GM20431 (cell line): Measurements from ENCODE around the gene LETM1.

ENCODE experiments used
- in situ Hi-C: fragments of 300-500 bp; cut with MseI, MboI; formaldehyde crosslinking; loops from one replicate; pipeline ENCODE4 v1.15.0; 2020; ENCODE audit warnings: low sequenced_read_pairs; ENCODE audit not compliant: unreplicated experiment

Gene LETM1

DNA sequence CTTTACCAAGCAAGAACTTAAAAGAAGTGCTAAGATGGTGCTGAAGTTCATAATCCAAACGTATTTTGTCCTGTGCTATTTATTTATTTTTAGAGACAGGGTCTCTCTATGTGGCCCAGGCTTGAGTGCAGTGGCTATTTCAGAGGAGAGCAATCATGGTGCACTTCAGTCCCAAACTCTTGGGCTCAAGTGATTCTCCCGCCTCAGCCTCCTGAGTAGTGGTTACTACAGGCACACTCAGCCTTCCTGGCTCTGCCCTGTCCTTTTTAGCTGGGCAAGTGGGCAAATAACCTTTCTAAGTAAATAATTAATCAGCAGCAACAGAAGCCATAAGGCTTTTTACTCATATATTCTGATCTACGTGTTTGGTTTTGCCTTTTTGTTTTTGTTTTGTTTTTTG lies 17.8 kb upstream of the LETM1 start:
- in situ Hi-C loops: no loop called here

DNA sequence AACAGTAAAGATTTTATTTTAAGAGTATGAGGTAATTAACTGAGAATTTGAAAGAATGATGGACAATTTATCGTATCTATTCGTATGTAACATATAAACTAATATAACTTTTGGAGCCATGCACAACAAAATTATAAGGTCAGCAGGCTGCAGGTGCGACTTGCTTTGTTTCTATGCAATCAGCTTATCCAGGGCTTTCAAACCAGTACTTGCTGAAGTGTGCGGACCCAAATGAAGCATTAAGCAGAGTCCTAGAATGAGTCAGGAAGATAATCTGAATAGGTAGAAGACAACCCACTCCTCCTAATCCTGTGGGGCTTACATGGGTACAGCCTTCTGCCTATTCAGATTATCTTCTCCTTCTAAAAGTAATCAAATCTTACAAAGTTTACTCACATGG lies 17.3 kb upstream of the LETM1 start:
- in situ Hi-C loops: no loop called here

DNA sequence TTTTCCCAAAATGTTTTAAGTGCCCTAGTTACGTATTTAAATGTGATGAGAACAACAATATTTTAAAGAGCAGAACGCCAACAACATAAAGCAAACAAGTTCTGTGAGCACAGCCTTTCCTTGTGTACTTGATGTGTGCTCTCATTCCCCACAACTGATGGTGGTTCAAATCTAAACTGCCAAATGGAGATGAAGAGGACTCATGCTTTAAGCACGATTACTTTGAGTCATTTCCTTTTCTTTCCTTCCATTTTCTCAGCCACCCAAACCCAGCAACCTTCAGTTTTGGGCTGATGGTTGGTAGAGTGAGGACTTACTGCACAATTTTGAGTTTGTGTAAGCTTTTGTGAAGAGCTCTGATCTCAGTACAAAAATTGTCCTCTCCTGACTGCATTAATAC lies 16.9 kb upstream of the LETM1 start:
- in situ Hi-C loops: no loop called here

DNA sequence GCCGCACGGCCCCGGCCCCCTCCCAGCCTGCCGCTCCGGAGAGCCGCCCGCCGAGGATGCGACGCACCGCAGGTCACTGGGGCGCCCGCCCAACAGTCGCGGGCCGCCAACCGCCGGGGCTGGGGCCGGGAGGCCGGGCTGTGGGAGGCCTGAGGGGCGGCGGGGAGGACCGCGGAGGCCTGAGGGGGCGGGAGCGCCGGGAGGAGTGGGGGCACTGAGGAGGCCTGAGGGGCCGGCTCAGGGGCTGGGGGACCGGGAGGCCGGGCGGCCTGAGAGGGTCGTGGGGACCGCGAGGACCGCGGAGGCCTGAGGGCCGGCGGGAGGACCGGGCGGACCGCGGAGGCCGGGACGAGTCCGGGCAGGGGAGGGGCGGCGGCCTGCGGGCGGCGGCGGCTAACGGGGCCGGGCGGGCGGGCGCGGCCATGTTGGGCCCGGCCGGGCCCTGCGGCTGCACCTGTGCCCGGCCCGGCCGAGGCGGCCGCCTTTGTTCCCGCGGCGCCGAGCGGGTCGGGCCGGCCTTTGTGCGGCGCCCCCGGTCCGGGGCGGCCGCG lies 15.6 kb upstream of the LETM1 start:
- in situ Hi-C loops: no loop called here

DNA sequence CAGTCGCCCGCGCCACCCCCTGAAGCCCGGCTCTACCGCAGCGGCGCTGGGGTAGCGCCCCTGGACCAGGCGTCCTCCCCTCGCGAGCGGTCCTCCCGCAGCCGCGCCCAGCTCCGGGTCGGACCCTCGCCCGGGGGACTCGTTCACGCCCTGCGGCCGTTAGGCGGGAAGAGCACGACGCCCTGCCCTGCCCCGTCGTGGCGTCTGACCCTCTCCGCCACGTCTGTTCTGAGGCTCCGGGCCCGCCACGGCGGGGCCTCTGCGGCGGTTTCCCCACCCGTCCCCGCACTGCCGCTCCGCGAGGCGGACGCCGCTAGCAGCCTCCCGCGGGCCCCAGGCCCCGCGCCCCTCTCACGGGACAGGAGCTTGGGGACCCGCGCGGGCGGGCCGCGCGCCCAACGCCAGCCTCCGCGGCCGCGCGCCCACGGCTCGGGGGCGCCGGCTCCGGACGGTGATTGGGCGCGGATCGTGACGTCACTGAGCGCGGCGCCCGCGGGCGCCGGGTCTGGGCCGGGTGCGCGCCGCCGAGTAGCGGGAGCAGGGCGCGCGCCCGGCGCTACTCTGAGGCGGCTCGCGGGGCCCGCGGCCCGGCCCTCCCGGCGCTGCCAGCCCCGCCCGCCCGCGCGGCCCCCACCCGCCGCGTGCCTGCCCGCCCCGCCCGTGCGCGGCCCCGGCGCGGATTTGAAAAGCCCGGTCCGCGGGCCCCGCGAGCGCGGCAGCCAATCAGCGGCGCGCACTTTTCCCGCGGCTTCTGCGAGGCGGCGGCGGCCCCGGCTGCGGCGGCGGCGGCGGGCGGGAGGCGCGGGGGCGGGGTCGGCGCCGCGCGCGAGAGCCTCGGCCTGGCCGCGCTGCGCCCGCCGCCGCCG lies 14.9 kb upstream of the LETM1 start, which contains the start of gene NSD2:
TSS of gene NSD2 (plus strand) at position 816 of the 866 bp plus-strand sequence. CDS start 29,262 bp downstream, outside the sequence.
- in situ Hi-C loops: no loop called here

DNA sequence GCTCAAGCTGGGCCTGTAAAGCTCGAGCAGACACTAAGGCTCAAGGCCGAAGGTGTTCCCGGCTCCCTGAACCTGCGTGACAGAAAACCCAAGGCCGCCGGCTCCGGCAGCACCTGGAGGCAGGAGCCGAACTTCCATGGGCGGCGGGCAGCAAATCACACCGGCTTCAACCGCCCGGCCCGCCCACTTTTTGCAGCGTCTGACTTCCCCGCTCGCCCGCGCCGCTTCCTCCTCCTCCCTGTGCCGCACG lies 14.3 kb upstream of the LETM1 start:
- in situ Hi-C loops: no loop called here

DNA sequence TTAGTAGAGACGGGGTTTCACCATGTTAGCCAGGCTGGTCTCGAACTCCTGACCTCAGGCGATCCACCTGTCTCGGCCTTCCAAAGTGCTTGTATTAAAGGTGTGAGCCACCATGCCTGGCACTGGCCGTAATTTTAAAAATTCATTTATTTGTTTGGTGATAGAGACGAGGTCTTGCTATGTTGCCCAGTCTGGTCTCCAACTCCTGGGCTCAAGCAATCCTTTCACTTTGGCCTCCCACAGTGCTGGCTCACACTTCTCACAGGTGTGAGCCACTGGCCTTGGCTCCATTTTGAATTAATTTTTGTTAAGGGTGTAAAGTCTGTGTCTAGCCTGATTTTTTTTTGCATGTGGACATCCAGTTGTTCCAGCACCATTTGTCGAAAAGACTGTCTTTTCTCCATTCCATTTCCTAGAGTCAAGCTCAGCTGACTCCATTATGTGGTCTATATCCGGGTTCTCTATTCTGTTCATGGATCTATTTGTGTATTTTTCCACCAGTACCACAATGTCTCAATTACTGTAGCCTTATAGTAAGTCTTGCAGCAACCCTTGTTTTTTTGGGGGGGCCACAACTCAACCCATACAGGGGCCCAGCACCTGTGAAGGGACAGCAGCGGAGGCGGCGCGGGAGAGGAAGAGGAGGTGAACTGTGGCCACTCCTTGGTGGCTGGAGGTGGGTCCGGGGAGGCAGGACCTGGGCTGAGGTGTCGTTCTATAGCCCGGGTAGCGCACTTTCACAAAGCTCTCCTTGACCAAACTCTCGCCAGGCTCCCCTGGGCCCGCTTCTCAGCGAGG lies 13.8 kb upstream of the LETM1 start:
- in situ Hi-C loops: no loop called here

DNA sequence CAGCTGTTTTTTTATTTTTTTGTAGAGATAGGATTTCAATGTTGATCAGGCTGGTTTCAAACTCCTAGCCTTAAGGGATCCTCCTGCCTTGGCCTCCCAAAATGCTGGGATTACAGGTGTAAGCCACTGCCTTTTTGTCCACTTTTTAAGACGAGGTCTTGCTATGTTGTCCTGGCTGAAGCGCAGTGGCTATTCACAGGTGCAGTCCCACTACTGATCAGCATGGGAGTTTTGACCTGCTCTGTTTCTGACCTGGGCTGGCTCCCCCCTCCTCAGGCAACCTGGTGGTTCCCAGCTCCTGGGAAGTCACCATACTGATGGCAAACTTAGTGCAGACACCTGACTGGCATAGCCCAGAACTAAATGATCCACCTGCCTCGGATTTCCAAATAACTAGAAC lies 13.0 kb upstream of the LETM1 start:
- in situ Hi-C loops: no loop called here

DNA sequence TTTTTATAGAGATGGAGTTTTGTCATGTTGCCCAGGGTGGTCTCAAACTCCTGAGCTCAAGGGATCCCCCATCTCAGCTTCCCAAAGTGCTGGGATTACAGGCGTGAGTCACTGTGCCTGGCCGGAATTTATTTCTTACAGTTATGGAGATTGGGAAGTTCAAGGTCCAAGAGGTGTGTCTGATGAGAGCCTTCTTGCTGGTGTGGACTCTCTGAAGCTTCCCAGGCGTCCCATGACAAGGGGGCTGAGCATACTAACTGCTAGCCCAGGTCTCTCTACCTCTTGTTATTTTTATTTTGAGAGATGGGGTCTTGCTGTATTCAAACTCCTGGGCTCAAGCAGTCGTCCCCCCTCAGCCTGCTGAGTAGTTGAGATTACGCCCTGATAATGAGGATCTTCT lies 12.3 kb upstream of the LETM1 start:
- in situ Hi-C loops: no loop called here

DNA sequence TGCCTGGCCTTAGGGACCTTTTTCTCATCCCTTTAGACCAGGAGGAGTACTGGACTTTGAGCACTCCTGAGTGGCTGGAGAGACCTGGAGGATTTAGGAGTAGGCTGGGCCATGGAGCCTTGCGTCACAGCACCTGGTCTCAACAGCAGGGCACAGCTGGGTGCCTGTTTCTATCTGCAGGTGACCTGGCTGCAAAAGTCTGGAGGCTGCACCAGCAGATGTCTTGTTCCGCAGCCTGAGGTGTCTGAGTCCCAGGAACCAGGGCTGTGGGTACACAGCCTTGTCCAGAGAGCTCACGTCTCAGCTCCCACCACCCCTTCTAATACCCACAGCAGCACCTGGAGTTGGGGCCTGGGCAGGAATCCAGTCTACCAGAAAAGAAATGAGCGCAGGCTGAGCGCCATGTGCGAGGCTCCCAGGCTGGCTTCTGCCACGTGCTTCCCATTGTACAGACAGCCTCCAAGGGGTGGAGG lies 10.3 kb upstream of the LETM1 start:
- in situ Hi-C loops: no loop called here

DNA sequence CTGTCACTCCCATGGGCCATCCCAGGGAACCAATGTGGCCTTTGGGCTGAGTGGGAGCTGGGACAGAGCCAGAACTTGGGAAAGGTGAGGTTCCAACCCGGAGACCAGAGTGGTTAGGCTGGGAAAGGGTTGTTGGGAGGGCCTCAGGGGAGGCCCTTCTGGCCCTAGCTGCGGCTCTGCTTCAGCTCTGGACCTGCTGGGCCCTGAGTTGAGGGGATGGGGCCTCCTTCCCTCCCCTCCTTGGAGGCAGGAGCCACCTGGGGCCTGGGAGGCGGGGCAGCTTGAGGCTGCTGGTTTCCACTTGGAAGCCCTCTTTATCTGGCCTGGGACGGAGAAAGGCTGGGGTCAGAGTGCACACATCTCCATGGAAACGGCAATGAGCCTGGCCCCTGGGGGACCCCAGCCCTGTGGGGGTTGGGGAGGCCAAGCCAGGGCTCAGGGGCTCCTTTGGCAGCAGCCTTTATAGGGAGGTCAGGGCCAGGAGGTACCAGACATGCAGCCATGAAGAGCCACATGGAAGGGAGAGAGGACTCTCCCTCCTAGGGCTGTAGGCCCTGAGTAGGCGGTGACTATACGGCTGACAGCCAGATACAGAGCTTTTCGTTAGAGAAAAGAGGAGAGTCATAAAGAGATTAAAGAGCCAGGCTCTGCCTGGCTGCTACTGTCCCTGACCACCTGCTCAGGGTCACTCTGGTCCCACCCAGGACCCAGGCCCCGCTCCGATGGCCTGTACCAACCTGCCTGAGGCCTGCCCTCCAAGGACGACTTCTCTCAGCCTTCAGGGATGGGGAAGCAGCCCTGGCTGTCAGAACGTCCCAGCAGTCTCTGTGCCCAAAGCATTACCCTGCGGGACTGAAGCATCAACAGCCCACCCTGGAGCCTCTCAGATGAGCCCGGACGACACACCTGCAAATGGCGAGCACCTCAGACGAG lies 8.4 kb upstream of the LETM1 start:
- in situ Hi-C loops: no loop called here

DNA sequence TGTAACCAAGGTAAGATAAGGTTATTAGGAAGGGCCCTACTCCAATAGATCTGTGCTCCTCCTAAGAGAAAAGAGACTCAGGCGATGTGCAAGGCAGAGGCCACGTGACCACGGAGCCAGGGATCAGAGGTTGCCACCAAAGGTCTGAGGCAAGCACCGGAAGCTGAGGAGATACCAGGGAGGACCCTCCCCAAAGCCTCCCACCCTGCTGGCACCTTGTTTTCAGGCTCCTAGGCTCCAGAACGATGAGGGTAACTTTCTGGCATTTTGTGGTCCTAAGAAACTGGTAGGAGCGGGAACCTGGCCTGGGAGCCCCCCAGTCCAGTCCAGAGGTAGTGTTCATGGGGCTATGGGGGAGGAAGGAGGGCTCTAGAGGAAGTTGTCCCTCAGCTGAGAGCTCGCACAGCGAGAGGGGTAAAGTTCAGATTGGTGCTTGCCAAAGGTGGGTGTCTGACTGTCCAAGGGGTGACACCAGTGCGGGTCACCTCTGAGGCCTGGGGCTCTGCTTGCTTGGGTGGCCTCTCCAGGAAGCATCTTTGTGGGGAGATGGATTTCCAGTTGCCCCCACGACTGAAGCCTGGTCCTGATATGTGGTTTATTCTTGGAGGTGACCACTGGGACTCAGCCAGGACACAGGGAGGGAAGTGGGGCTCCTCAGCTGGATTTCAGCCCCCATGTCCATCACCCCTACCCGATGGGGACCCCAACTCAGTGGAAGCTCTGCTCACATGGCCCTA lies 7.5 kb upstream of the LETM1 start:
- in situ Hi-C loops: no loop called here

DNA sequence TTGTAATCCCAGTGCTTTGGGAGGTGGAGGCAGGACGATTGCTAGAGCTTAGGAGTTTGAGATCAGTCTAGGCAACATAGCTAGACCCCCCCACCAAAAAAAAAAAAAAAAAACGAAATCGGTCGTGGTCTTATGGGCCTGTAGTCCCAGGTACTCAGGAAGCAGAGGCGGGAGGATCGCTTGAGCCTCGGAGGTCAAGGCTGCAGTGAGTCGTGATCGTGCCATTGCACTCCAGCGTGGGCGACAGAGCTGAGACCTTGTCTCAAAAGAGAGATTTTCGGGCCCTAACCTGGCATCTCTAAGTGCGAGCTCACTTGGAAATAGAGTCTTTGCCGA lies 7.0 kb upstream of the LETM1 start:
- in situ Hi-C loops: no loop called here

DNA sequence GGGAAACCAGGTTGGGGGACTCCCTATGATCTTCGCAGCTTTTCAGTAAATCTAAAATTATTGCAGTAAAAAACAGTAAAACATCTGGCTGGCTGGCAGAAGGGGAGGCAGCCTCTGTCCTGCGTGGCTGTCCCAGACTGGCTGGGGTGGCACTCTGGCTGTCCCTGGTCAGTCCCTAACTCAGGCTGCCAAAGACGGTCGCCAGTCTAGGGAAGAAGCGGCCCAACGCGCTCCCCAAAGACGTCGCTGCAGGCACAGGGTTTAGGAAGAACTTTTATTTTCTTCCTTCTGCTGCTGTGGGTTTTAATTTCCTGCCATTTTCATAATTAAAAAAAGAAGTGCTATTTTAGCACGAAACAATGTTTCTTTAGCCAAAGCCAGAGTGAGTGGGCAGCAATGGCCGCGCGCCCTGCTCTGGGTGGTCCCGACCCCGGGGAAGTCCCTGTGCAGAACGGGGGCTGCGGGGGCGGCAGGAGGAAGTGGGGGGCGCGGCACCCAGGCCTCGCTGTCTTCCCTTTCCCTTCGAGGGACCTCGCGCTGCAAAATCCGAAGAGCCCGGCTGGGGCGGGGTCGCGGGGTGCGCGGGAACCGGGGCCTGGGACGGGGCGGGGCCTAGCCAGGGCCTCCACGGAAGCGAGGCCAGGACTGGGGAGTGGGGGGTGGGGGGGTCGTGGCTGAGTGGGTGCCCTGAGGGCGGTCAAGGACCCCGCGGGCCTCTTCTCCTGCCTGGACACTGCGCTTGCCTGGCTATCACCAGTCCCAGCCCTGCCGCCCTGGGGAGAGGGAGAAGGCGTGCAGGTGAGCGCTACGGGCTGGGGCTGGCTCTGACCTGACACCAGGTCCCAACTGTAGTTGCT lies 6.3 kb upstream of the LETM1 start:
- in situ Hi-C loops: no loop called here

DNA sequence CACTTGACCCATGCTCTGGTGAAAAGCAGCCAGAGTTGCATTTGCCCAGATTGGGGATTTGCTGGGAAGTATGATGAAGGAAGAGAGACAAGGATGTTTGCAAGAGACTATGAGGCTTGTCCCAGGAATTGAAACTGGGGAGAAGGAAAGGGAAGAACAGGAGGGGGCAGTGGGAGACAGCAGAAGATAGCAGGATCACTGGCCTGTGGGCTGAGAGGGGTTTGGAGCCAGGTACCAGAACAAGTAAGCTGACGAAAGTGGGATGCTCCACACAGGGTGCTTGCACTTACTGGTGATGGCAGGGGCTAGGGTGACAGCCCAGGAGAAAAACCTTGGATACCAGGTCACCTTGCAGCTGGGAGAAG lies 3.4 kb upstream of the LETM1 start:
- in situ Hi-C loops: no loop called here

DNA sequence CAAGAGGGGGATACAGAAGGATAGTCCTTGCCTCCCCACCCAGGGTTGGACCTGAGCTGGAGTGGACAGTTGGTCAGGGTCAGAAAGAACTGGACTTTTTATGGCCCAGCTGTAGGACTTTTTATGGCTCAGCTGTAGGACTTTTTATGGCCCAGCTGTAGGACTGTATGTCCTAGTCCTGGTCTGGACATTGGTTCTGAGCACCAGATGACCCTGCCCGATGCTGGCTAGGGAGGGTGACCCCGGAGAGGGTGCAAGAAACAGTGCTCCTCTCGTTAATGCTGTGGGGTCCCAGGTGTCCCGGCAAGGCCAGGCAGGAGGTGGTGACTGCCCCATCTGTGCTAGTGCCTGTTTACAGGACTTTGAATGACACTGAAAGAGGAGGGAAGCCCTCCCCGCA lies 2.0 kb upstream of the LETM1 start:
- in situ Hi-C loops: no loop called here

DNA sequence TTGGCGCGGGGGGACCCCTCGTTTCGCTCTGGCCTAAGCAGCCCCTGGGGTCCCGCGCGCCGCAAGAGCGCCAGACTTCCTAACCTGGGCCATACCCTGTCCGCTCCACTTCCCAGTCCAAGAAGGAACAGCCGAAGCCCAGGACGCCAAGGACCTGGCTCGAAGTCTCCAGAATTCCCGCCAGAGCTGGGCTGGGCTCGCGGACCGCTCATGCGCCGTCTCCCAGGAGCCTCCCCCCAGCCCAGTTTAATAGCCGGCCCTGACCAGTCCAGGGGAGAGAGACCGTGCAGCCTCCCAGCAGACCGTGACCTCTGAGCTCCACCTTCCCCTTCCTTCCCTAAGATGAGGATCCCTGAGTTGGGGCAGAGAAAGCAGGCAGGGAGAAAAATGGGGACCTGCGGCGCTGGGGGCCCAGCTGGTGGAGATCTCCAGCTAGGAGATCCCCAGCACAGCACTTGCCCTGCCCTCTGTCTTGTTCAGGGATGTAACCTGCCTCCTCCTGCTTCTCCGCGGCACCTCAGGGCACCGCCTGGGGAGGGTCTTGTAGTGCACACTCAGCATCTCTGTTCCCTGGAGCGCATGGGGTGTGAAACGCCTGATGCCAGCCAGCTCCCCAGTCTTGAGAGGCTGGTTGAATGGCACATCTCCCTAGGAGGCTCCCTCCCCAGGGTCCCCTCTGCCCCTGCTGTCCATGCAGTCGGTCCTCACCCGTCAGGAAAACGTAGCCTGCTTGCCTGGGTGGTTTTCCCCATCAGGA lies 1.2 kb upstream of the LETM1 start:
- in situ Hi-C loops: no loop called here
